SK-N-SH treated with all-trans-retinoic acid at 6 μM for 48 hours (cell line): ENCODE measurements around the gene PKLR.

Experiments
- ARNTL ChIP-seq: fragments of 450-650 bp; formaldehyde crosslinking; IDR thresholded peaks from 2 replicates; pipeline ENCODE4 v1.5.0; 2020; ENCODE audit warnings: low read depth, mild to moderate bottlenecking, moderate library complexity, borderline replicate concordance
- ISL1 ChIP-seq: fragments of 250-450 bp; sonication (Bioruptor Pico); IDR thresholded peaks from 2 replicates; pipeline ENCODE4 v2.1.2; 2022; ENCODE audit warnings: mild to moderate bottlenecking, moderate library complexity
- OSR1 ChIP-seq: fragments of 250-450 bp; sonication (Bioruptor Pico); IDR thresholded peaks from 2 replicates; pipeline ENCODE4 v1.8.0; 2022; ENCODE audit warnings: moderate library complexity, mild to moderate bottlenecking, inconsistent platforms
- ZFP30 ChIP-seq: fragments of 450-650 bp; formaldehyde crosslinking; IDR thresholded peaks from 2 replicates; pipeline ENCODE4 v1.5.0; 2022; ENCODE audit warnings: mild to moderate bottlenecking, moderate library complexity
- TF ChIP-seq, protein P1 (sequence below): fragments of 250-450 bp; sonication (Bioruptor Pico); IDR thresholded peaks from 2 replicates; pipeline ENCODE4 v1.5.1; 2020; ENCODE audit warnings: low read depth, mild to moderate bottlenecking, moderate library complexity
- TF ChIP-seq, protein P2 (sequence below): fragments of 250-450 bp; sonication (Bioruptor Pico); IDR thresholded peaks from 2 replicates; pipeline ENCODE4 v1.8.0; 2020; ENCODE audit warnings: mild to moderate bottlenecking, moderate library complexity, borderline replicate concordance

DNA sequence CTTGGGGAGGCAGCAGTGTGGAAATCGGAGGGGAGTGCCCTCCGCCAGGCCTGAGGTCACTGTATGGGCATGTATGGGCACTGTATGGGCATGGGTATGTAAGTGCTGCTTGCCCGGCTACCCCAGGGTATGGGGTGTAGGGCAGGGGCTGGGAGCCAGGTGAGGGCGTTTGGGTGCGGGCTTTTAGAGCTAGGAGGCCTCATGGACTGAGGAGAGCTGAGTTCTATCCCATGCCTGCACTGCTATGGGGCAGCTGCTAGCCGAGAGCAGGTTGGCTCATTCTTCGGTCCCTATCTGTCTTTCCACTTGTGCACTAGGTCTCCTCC is 5.3 kb downstream of the PKLR start:
- TF ChIP-seq, protein P1, sequence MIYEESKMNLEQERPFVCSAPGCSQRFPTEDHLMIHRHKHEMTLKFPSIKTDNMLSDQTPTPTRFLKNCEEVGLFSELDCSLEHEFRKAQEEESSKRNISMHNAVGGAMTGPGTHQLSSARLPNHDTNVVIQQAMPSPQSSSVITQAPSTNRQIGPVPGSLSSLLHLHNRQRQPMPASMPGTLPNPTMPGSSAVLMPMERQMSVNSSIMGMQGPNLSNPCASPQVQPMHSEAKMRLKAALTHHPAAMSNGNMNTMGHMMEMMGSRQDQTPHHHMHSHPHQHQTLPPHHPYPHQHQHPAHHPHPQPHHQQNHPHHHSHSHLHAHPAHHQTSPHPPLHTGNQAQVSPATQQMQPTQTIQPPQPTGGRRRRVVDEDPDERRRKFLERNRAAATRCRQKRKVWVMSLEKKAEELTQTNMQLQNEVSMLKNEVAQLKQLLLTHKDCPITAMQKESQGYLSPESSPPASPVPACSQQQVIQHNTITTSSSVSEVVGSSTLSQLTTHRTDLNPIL (CRISPR knock-in tag), result no peak
- TF ChIP-seq ARNTL (no peak), OSR1 (CRISPR knock-in tag) (no peak), ISL1 (CRISPR knock-in tag) (no peak), ZFP30 (CRISPR knock-in tag) (no peak)
- TF ChIP-seq, protein P2, sequence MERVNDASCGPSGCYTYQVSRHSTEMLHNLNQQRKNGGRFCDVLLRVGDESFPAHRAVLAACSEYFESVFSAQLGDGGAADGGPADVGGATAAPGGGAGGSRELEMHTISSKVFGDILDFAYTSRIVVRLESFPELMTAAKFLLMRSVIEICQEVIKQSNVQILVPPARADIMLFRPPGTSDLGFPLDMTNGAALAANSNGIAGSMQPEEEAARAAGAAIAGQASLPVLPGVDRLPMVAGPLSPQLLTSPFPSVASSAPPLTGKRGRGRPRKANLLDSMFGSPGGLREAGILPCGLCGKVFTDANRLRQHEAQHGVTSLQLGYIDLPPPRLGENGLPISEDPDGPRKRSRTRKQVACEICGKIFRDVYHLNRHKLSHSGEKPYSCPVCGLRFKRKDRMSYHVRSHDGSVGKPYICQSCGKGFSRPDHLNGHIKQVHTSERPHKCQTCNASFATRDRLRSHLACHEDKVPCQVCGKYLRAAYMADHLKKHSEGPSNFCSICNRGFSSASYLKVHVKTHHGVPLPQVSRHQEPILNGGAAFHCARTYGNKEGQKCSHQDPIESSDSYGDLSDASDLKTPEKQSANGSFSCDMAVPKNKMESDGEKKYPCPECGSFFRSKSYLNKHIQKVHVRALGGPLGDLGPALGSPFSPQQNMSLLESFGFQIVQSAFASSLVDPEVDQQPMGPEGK, result no peak
